GM20431 (cell line): Measurements from ENCODE around the gene THSD7A.

ENCODE experiments used
- in situ Hi-C: fragments of 300-500 bp; cut with MseI, MboI; formaldehyde crosslinking; loops from one replicate; pipeline ENCODE4 v1.15.0; 2020; ENCODE audit warnings: low sequenced_read_pairs; ENCODE audit not compliant: unreplicated experiment

The THSD7A gene

DNA sequence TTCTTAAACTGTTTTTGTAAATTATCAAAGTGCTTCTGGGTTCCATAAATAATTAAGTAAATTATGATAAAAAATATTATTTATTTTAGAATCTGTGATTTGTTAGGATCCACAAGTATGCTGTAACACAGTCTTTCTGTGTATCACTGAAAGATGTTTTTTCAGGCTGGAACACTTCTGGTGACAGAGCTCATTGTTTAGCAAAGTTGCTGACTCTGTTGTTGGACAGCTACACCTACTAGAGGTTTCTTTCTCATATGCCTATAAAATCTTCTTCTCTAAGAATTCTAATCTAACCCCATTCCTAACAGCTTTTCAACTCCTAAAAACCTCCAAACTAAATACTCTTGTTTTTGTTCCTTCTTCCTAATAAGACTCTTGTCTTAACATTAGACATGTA lies 176.8 kb downstream of the THSD7A start:
- in situ Hi-C loops, result no loop called here

DNA sequence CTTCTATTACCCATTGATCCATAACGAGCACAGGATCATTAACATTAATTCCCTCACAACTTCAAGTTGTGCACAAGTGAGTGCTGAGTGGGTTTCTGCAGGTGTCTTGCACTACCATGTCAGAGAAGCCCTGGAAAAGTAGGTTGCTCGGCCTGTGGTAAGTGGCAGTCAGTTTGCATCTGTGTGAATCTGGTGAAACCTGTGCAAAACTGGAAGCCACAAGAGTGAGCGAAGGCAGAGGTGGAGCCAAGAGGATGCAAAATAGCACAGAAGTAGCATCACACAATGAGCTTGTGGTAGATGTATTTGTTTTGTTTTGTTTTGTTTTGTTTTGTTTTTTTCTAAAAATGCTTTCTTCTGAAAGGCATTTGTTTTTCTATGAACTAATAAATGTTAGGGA lies 181.5 kb downstream of the THSD7A start:
- in situ Hi-C loops, result no loop called here

GRCh38 chr7:11650030-11650429 lies 182.0 kb downstream of the THSD7A start:
- in situ Hi-C loops, result no loop called here

GRCh38 chr7:11648980-11649379 lies 183.0 kb downstream of the THSD7A start:
- in situ Hi-C loops, result no loop called here

DNA sequence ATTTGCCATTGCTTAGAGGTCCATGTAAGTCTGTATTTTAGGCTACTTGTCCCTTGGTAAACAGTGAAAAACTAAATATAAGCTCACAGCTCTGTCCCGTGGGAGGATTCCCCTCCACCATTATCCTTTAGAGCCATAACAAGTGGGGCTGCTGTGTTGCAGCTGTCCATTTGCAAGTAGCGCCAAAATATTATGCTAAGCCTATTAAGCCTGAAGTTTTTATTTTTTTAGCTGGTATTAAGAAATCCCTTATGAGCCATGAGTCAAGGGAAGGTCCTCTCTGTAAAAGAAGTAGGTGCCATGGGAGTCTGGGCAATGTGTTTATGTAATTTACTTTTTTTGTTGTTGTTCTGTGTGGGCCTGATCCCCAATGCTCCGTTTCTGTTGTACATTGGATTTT lies 183.9 kb downstream of the THSD7A start:
- in situ Hi-C loops, result no loop called here

GRCh38 chr7:11642841-11643240 lies 189.2 kb downstream of the THSD7A start:
- in situ Hi-C loops, result no loop called here

DNA sequence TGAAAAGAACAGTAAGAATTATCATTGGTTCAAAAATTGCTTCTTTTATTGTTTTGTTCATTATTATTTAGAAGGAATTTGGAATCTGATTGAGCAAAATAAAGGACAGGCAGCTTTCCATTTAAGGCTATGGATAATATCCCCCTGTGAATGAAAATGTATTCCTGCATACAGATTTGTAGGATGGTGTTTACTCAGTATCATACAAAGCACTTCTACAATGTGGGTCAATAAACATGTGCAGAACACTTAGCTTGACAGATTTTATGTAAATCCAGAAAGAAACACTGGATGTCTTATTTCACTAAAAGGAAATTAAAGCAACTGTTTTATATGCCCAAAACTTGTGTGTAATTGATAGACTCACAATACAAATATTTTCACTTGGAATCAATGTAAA lies 189.7 kb downstream of the THSD7A start:
- in situ Hi-C loops, result no loop called here

GRCh38 chr7:11638011-11638774 lies 193.8 kb downstream of the THSD7A start:
- in situ Hi-C loops, result no loop called here

- in situ Hi-C loops, result no loop called here
Observed at GRCh38 chr7:11636274-11636673, 195.7 kb downstream of the THSD7A start.

- in situ Hi-C loops, result no loop called here
Observed at GRCh38 chr7:11633310-11633709, 198.7 kb downstream of the THSD7A start.

GRCh38 chr7:11630355-11630754 lies 201.6 kb downstream of the THSD7A start:
- in situ Hi-C loops, result no loop called here

DNA sequence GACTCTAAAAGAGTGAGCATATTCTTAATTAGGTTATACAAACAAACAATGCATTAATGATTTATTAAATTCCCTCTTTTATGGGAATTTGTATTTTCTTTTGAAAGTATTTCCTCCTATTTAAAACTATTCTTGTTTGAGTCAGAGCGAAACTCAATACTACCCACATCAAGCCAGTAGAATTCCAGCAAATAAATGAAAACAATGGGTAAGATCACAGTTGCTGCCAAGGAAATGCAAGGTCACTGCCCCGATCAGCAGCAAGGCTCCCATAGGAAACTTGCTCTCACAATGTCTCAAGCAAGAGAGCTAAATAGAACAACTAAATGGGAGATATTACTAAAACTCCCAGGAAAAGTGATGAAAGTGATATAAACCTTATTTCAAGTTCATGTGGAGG lies 206.3 kb downstream of the THSD7A start:
- in situ Hi-C loops, result no loop called here

DNA sequence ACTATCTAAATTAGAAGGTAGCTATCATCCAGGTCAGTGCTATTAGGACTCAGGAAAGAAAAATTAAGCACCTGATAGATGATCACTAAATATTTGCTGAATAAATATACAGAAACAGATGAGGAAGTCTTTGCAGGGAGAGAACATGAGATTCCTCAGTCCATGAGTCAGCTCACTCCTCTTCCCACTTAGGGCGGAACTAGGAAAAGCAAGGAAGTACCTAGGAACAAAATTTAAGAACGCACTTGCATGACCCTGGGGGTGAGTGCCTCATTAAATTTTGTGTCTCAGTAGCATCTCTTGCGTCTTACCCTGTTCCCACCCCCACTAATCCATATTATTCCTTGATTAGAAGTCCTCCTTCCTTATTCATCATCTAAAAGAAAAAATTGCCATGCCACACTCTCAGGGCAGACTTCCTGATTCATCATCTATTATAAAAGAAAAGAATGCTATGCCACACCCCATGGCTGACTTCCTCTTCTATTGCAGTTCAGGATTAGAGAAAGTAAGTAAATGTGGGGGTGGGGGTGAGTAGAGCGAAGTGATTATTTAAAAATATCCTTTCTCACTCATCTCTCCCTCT lies 208.8 kb downstream of the THSD7A start:
- in situ Hi-C loops, result no loop called here

DNA sequence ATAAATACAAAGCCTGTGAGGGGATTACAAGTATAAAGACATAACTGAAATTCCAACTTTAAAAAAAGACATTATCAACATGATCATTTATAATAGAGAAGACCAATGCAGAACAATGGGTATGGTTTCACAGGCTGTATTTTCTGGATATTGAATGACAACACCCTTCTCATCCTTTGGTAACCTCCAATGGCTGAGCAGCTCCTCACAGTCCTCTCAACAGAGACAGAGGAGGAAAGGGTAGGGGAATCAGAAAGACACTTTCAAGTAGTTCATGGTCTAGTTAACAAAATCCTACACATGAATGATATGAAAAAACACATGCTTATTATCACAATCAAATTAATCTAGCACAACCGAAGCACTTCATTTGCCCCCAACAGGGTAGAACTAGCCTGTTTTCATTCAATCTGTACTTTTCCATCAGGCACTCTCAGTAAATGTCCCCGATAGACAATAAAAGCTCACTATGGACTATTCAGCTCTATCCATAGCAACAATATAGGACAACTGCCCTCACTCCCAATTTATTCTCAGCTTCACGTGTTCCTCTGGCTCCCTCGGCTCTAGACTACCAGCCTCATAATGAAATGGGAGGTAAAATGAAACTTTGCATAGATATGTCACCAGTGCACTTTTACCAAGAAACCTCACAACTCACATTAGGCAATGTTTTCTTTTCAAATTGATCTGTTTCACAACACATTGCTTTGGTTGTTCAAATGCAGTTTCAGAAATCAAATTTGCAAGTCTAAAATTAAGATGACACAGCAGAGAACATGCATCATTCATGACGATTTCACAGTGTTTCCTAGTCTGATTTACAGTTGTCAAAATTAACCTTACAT lies 211.4 kb downstream of the THSD7A start:
- in situ Hi-C loops, result no loop called here

GRCh38 chr7:11616466-11616865 lies 215.5 kb downstream of the THSD7A start:
- in situ Hi-C loops, result no loop called here

GRCh38 chr7:11615174-11615573 lies 216.8 kb downstream of the THSD7A start:
- in situ Hi-C loops, result no loop called here

GRCh38 chr7:11613292-11613930 lies 218.6 kb downstream of the THSD7A start:
- in situ Hi-C loops, result no loop called here

GRCh38 chr7:11612737-11613136 lies 219.3 kb downstream of the THSD7A start:
- in situ Hi-C loops, result no loop called here

DNA sequence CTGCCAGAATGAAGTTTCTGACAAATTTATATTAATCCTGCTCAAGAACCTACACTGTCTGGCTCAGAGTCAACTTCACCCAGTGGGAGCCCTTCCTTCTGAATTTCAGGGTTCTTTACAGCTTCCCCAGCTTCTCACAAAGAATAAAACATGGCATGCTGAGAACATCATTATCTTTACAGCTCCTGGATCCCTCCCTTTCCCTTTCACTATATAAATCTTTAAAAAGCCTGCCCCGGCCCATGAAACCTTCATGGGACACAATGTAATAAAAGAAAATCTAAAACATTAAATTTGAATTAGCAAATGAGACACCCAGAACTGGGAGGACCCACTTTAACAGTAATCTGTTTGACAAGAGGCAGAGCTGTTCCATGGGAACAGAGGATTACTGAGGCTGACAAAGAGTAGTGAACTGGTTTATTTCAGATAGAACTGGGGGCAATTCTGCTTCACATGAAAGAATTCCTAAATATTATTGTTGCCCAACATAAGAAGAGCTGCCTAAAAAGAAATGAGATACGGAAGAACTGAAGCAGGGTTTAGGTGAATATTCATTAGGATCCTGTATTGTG lies 222.8 kb downstream of the THSD7A start:
- in situ Hi-C loops, result no loop called here

- in situ Hi-C loops, result no loop called here
Observed at GRCh38 chr7:11607686-11608085, 224.3 kb downstream of the THSD7A start.
